Smooth muscle cell (in vitro differentiated cells): ENCODE measurements around the gene RBX1. TPM values are rescaled to one million over a fixed set of nuclear protein-coding genes. Genes with fewer than 3 reads are reported as not detected.
A peak's percentile ranks its signal among the peaks of the same experiment; 100 is the strongest.

Source experiments
- DNase-seq: peaks from one replicate; lab custom pipeline; 2025; ENCODE audit not compliant: unreplicated experiment; lab: John Stamatoyannopoulos, UW
- H2AFZ ChIP-seq: fragments of 200-600 bp; sonication (generic); 2 replicates; pipeline ENCODE4 v1.6.0; 2016; ENCODE audit warnings: antibody characterized with exemption, low read depth, mild to moderate bottlenecking
- H3F3A ChIP-seq: fragments of 200-600 bp; sonication (generic); 2 replicates; pipeline ENCODE4 v1.6.0; 2017; ENCODE audit warnings: antibody characterized with exemption, low read depth
- H3K27ac ChIP-seq: fragments of 200-600 bp; sonication (generic); 2 replicates; pipeline ENCODE4 v1.5.1; 2016; ENCODE audit warnings: low read depth, mild to moderate bottlenecking
- H3K27me3 ChIP-seq: fragments of 200-600 bp; sonication (generic); 2 replicates; pipeline ENCODE4 v1.6.1; 2016; ENCODE audit warnings: low read depth, mild to moderate bottlenecking
- H3K36me3 ChIP-seq: fragments of 200-600 bp; sonication (generic); 2 replicates; pipeline ENCODE4 v1.5.1; 2016; ENCODE audit warnings: low read depth
- H3K4me1 ChIP-seq: fragments of 200-600 bp; sonication (generic); 2 replicates; pipeline ENCODE4 v1.5.1; 2016; ENCODE audit warnings: low read depth
- H3K4me2 ChIP-seq: fragments of 200-600 bp; sonication (generic); 2 replicates; pipeline ENCODE4 v1.6.0; 2016; ENCODE audit warnings: mild to moderate bottlenecking
- H3K4me3 ChIP-seq: fragments of 200-600 bp; sonication (generic); 2 replicates; pipeline ENCODE4 v1.5.1; 2016; ENCODE audit warnings: mild to moderate bottlenecking
- H3K79me2 ChIP-seq: fragments of 200-600 bp; sonication (generic); 2 replicates; pipeline ENCODE4 v1.6.0; 2016; ENCODE audit warnings: low read depth, mild to moderate bottlenecking
- H3K9ac ChIP-seq: fragments of 200-600 bp; sonication (generic); 2 replicates; pipeline ENCODE4 v1.6.0; 2016; ENCODE audit warnings: low read depth
- H3K9me3 ChIP-seq: fragments of 200-600 bp; sonication (generic); replicated peaks from 2 replicates; pipeline ENCODE4 v1.5.1; 2016; ENCODE audit warnings: low read depth
- H4K20me1 ChIP-seq: fragments of 200-600 bp; sonication (generic); 2 replicates; pipeline ENCODE4 v1.6.0; 2016; ENCODE audit warnings: low read depth
- CTCF ChIP-seq: fragments of 200-600 bp; sonication (generic); IDR thresholded peaks from 2 replicates; pipeline ENCODE4 v1.5.1; 2017; ENCODE audit warnings: borderline replicate concordance, mild to moderate bottlenecking, antibody characterized with exemption; ENCODE audit not compliant: insufficient read depth, poor library complexity, severe bottlenecking
- WGBS: methylation state at CpG from one replicate; pipeline ENCODE4 v1.1.7; 2016; ENCODE audit warnings: low lambda C conversion rate; 5-methylcytosine and 5-hydroxymethylcytosine counted together
- polyA plus RNA-seq: library from polyadenylated mRNA; unstranded; fragments of >200 nt; fragmentation: Nextera tagmentation; extraction: Ambion mirVana; gene quantifications from 2 replicates; pipeline ENCODE4 v1.2.1, GENCODE V29; 2016
- small RNA-seq: library from RNA; depleted of rRNA; stranded (forward); fragments of <200 nt; gene quantifications from one replicate; pipeline ENCODE3, GENCODE V24; 2014
- total RNA-seq: library from RNA; depleted of rRNA; stranded (reverse); fragments of >200 nt; gene quantifications from 2 replicates; pipeline ENCODE4 v1.2.3, GENCODE V29; 2014

The RBX1 gene
- total and polyA plus RNA-seq, 2 experiments from 2014 or later = 127 to 277 TPM

DNA sequence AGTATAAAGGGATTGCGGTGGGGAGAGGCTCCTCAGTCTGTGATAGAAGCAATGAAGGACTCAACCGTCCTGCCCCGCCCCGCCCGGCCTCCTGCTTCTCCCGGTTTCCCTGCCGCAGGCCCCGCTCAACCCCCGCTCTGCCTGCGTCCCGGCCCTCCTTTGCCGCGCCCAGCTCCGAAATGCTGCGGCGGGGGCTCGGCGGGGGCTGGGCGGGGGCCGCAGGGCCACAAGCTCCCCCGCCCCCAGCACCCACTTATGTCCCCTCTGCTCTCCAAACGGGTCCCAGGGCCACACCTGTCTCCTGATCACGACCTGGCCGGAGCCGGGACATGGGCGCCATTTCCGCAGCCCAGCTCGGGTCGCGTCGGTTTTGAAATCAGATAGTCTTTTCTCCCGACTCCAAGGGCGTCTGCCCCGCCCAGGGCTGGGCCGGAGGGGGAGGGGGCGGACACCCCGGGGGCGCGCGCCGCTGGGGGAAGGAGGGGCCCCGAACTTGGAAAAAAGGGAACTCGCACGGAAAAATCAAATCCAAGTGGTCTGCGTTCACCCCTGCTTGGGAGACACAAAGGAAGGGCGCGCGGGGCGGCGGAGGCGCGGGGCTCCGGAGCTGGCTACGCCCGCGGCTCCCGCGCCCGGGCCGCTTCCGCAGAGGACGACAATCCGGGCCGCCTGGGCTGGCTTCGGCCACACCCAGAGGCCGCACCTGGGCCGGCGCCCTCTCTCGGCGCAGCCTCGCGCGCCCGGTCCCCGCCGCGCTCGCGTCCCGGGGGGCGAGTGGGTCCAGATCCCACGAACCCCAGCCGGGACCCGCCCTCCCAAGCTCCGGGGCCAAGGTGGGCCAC lies 70.7 kb downstream of the RBX1 start:
- Histone ChIP-seq H2AFZ (peak overlapping the region; percentile 99), H3K27me3 (no peaks in the 10 kb centered on the region), H3K4me3 (peak overlapping the region; percentile 81), H4K20me1 (no peaks in the 10 kb centered on the region), H3K27ac (peak overlapping the region; percentile 52), H3K9ac (peak overlapping the region; percentile 86), H3K9me3 (no peaks in the 10 kb centered on the region), H3K79me2 (no peaks in the 10 kb centered on the region), H3K4me1 (peaks cover 18% of the 10 kb centered on the region), H3K36me3 (no peaks in the 10 kb centered on the region), H3F3A (no peaks in the 10 kb centered on the region), H3K4me2 (peak overlapping the region; percentile 96)
- TF ChIP-seq CTCF = peak; percentile 10
- WGBS = under 1% methylated on average over 51 of the region's 85 CpGs
- DNase-seq = peak; percentile 48

GRCh38 chr22:41022470-41023298 lies 71.5 kb downstream of the RBX1 start:
- H3K27me3 ChIP-seq = no peaks in the 10 kb centered on the region
- H3K27ac ChIP-seq = peak overlapping the region; percentile 52
- 1% methylated on average over 43 of the region's 46 CpGs for WGBS
- H2AFZ ChIP-seq = peak overlapping the region; percentile 99
- H3K4me1 ChIP-seq = peaks cover 18% of the 10 kb centered on the region
- H3K4me2 ChIP-seq = peak overlapping the region; percentile 96
- peak; percentile 69 for DNase-seq
- peak overlapping the region; percentile 86 for H3K9ac ChIP-seq
- peak overlapping the region; percentile 81 for H3K4me3 ChIP-seq
- TF ChIP-seq CTCF = no peak
- no peaks in the 10 kb centered on the region for H3F3A ChIP-seq
- H3K36me3 ChIP-seq = no peaks in the 10 kb centered on the region
- H3K9me3 ChIP-seq = no peaks in the 10 kb centered on the region
- H3K79me2 ChIP-seq = no peaks in the 10 kb centered on the region
- H4K20me1 ChIP-seq = no peaks in the 10 kb centered on the region

Small RNAs within 50 kb of the gene (small RNA-seq; reads per million reads assigned to genes)
- gene RF00017 = not detected
- gene RNU6-379P = not detected

Other genes with a start within 250 kb of the RBX1 start
- 28.9 and 29.1 TPM in 2 replicates for gene SLC25A17, start 132.0 kb upstream of the RBX1 start, total RNA-seq
- 29.0 and 31.5 TPM in 2 replicates for gene SLC25A17, start 132.0 kb upstream of the RBX1 start, polyA plus RNA-seq
- gene ST13, start 94.7 kb upstream of the RBX1 start, total RNA-seq = 118 and 128 TPM in 2 replicates
- gene ST13, start 94.7 kb upstream of the RBX1 start, polyA plus RNA-seq = 129 and 146 TPM in 2 replicates
- gene XPNPEP3, start 94.2 kb upstream of the RBX1 start, total RNA-seq = 9.8 and 12.3 TPM in 2 replicates
- gene XPNPEP3, start 94.2 kb upstream of the RBX1 start, polyA plus RNA-seq = 3.9 and 5.3 TPM in 2 replicates
- gene DNAJB7, start 89.3 kb upstream of the RBX1 start, total RNA-seq = not detected in 2 replicates
- 0.26 TPM in 1 of 2 replicates, not detected in the other for gene DNAJB7, start 89.3 kb upstream of the RBX1 start, polyA plus RNA-seq
- 46.4 and 46.8 TPM in 2 replicates for gene EP300, start 141.2 kb downstream of the RBX1 start, total RNA-seq
- 10.3 and 27.8 TPM in 2 replicates for gene EP300, start 141.2 kb downstream of the RBX1 start, polyA plus RNA-seq